SK-N-MC (cell line): ENCODE measurements around the gene N4BP2L1.

Experiments
- DNase-seq: peaks from one replicate; pipeline ENCODE4 v3.0.0-alpha.2; 2011; ENCODE audit warnings: low read depth, low spot score
- H3K27ac ChIP-seq: fragments of 200-600 bp; sonication (generic); 2 replicates; pipeline ENCODE4 v1.5.1; 2016; ENCODE audit warnings: mixed run types
- H3K36me3 ChIP-seq: fragments of 200-600 bp; sonication (generic); 2 replicates; pipeline ENCODE4 v1.6.1; 2017; ENCODE audit warnings: antibody characterized with exemption, low read length, mixed read lengths; ENCODE audit not compliant: insufficient read depth
- H3K4me3 ChIP-seq: fragments of 200-600 bp; sonication (generic); 2 replicates; pipeline ENCODE4 v1.5.1; 2016
- H3K9ac ChIP-seq: fragments of 200-600 bp; sonication (generic); 2 replicates; pipeline ENCODE4 v1.8.0; 2017; ENCODE audit warnings: mixed run types, mixed read lengths; ENCODE audit not compliant: insufficient read length
- H3K9me3 ChIP-seq: fragments of 200-600 bp; sonication (generic); 2 replicates; pipeline ENCODE4 v1.6.1; 2017; ENCODE audit warnings: low read depth, mild to moderate bottlenecking, antibody characterized with exemption, low read length, moderate library complexity, mixed read lengths
- EZH2 ChIP-seq: fragments of 200-600 bp; sonication (generic); IDR thresholded peaks from one replicate; pipeline ENCODE4 v1.6.1; 2017; ENCODE audit warnings: antibody characterized with exemption
- FOXP2 ChIP-seq: optimal IDR thresholded peaks from 2 replicates; pipeline ENCODE3; 2011; ENCODE audit warnings: mild to moderate bottlenecking, moderate library complexity; ENCODE audit not compliant: insufficient read depth; ENCODE audit errors: extremely low read length, control extremely low read depth
- POLR2AphosphoS5 ChIP-seq: IDR thresholded peaks from 2 replicates; pipeline ENCODE4 v1.6.1; 2012; ENCODE audit warnings: mild to moderate bottlenecking, low read depth, low read length, borderline replicate concordance

N4BP2L1 gene

DNA sequence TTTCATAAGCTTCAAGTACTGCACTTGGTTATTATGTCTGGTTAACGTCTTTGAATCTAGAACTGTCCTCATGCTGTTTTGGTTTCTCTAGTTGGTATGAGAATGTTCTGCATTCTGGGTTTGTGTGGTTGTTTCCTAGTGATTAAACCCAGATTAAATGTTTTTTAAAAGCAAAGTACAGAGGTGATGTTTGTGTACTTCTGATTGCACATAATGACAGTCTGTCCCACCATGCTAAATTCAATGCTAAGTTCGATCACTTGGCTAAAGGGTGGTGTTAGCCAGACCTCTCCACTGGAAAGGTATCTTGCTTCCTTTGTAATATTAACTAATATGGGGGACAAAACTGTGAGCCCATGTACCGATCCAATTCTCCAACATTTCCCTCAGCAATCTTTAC, 14.6 kb downstream of the N4BP2L1 start:
- Histone ChIP-seq H3K9me3 (no peaks in the 10 kb centered on the region), H3K27ac (no peak overlapping the region), H3K4me3 (no peak overlapping the region), H3K36me3 (no peaks in the 10 kb centered on the region), H3K9ac (no peak overlapping the region)
- TF ChIP-seq EZH2 (no peak), FOXP2 (no peak), POLR2AphosphoS5 (no peak)
- DNase-seq = no peak

- no peak for DNase-seq
- no peak for TF ChIP-seq FOXP2
- no peak overlapping the region for H3K9ac ChIP-seq
- H3K4me3 ChIP-seq = no peak overlapping the region
- H3K27ac ChIP-seq = no peak overlapping the region
- H3K9me3 ChIP-seq = no peaks in the 10 kb centered on the region
- no peaks in the 10 kb centered on the region for H3K36me3 ChIP-seq
Measured at GRCh38 chr13:32409561-32410421, 18.1 kb downstream of the N4BP2L1 start.

DNA sequence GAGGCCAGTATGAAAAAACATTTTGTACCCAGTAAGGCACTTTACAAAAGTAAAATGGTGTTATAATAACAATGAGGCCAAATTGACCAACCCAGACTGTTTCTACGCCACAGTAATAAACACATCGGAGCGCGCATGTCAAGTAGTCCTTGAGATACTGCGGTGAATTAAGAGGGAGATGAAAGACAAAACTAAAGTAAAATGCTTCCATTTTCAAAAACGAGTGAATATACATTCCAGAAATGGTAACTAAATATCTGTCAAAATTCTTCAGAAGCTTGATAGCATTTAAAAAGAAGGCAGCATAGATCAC, 19.0 kb downstream of the N4BP2L1 start:
- Histone ChIP-seq H3K9ac (no peak overlapping the region), H3K36me3 (no peaks in the 10 kb centered on the region), H3K9me3 (no peaks in the 10 kb centered on the region), H3K27ac (no peak overlapping the region), H3K4me3 (no peak overlapping the region)
- TF ChIP-seq POLR2AphosphoS5 (no peak), FOXP2 (no peak), EZH2 (no peak)
- no peak for DNase-seq

- TF ChIP-seq POLR2AphosphoS5 = no peak
- TF ChIP-seq FOXP2 = no peak
- H3K36me3 ChIP-seq = no peaks in the 10 kb centered on the region
- no peak overlapping the region for H3K9ac ChIP-seq
- DNase-seq = no peak
- H3K27ac ChIP-seq = no peak overlapping the region
- no peak overlapping the region for H3K4me3 ChIP-seq
- no peaks in the 10 kb centered on the region for H3K9me3 ChIP-seq
Measured at GRCh38 chr13:32408296-32409000, 19.5 kb downstream of the N4BP2L1 start.

DNA sequence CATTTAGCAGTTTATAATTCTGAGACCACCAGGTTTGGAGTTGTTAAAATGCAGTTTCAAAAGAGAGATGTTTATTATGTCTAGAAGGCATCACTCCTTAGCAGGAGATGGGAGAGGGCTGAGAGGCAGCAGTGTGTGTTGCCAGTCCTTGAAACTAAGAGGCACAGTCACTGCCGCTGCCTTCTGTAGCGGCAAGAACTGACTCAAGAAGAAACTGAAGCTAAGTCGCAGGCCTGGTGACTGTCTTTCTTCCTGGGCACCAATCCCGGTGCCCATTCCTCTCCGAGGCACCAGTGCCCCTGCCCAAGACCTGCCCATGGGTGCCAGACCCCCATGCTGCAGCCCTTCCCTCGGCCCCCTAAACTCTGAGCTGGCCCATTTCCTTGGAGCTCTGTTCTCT, 20.1 kb downstream of the N4BP2L1 start:
- no peak overlapping the region for H3K27ac ChIP-seq
- no peak for DNase-seq
- TF ChIP-seq EZH2 (no peak), FOXP2 (no peak), POLR2AphosphoS5 (no peak)
- no peaks in the 10 kb centered on the region for H3K36me3 ChIP-seq
- no peak overlapping the region for H3K4me3 ChIP-seq
- H3K9ac ChIP-seq = no peak overlapping the region
- no peaks in the 10 kb centered on the region for H3K9me3 ChIP-seq

GRCh38 chr13:32403108-32403507, 24.8 kb downstream of the N4BP2L1 start:
- Histone ChIP-seq H3K36me3 (peaks cover 17% of the 10 kb centered on the region), H3K27ac (peak overlapping the region; percentile 81)
- TF ChIP-seq POLR2AphosphoS5 (no peak), FOXP2 (no peak), EZH2 (no peak)

DNA sequence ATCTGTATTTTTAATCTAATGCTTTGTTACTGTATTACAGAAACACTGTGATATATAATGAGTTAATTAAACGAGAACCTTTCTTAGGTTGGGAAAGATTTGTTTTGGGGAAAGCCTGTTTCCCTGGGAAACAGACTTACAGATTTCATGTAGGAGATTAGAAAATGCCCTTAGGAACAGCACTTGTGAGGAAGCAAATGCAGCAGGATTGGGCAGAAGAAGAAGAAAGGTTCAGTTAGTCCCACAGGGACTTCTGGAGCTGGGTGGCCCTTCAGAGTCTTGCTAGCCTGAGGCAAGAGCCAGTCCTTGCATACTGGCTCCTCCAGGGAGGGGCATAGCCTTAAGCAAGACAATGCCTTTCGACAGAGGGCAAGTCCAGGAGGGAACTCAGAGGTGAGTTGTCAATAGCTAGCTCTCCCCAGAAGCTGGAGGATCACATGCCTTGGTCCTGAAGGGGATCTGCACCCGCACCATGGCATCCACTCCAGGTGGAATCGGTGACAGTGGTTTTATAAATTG, 36.8 kb downstream of the N4BP2L1 start:
- H3K4me3 ChIP-seq = no peak overlapping the region
- H3K36me3 ChIP-seq = peaks cover 9% of the 10 kb centered on the region
- no peak overlapping the region for H3K9ac ChIP-seq
- no peak for TF ChIP-seq EZH2
- no peak for TF ChIP-seq FOXP2
- no peak for TF ChIP-seq POLR2AphosphoS5
- H3K9me3 ChIP-seq = no peaks in the 10 kb centered on the region
- H3K27ac ChIP-seq = 0 out of 2 replicates have a peak overlapping the region, but pooled peaks have one; percentile 4
- no peak for DNase-seq

More at GRCh38 chr13:32403108-32403507, 24.8 kb downstream of the N4BP2L1 start:
- DNase-seq = no peak
- no peaks in the 10 kb centered on the region for H3K9me3 ChIP-seq
- H3K4me3 ChIP-seq = peak overlapping the region; percentile 43
- H3K9ac ChIP-seq = no peak overlapping the region

GRCh38 chr13:32390484-32390883, 37.4 kb downstream of the N4BP2L1 start:
- no peak overlapping the region for H3K4me3 ChIP-seq
- TF ChIP-seq FOXP2 (no peak), POLR2AphosphoS5 (no peak), EZH2 (no peak)
- H3K9me3 ChIP-seq = no peaks in the 10 kb centered on the region
- no peak for DNase-seq
- peaks cover 7% of the 10 kb centered on the region for H3K36me3 ChIP-seq
- no peak overlapping the region for H3K27ac ChIP-seq
- no peak overlapping the region for H3K9ac ChIP-seq

DNA sequence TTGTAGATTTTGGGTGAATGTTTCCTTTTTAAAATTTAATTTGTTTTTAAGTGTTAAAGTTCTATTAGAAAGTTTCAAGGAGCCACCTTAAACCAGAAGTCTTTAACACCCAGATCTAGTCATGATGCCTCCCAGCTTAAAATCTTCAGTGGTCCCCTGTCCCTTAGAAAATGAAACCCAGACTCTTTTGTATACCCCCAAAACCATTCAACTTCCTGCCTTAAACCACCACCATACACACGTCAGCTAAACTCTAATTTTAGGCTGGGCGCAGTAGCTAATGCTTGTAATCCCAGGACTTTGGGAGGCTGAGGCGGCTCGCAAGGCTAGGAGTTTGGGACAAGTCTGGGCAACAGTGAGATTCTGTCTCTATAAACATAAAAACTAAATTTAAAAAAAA, 37.9 kb downstream of the N4BP2L1 start:
- H3K4me3 ChIP-seq = no peak overlapping the region
- no peaks in the 10 kb centered on the region for H3K9me3 ChIP-seq
- peaks cover 7% of the 10 kb centered on the region for H3K36me3 ChIP-seq
- DNase-seq = no peak
- no peak overlapping the region for H3K27ac ChIP-seq
- TF ChIP-seq FOXP2 (no peak), POLR2AphosphoS5 (no peak)
- H3K9ac ChIP-seq = no peak overlapping the region
